ENCODE results near the gene ANKRD60. TPM values are rescaled to one million over a fixed set of nuclear protein-coding genes. Genes with fewer than 3 reads are reported as not detected.

Gene ANKRD60
- polyA plus RNA-seq, 2 of the 4 experiments (the other 2 are of a cell fraction), result not detected

DNA sequence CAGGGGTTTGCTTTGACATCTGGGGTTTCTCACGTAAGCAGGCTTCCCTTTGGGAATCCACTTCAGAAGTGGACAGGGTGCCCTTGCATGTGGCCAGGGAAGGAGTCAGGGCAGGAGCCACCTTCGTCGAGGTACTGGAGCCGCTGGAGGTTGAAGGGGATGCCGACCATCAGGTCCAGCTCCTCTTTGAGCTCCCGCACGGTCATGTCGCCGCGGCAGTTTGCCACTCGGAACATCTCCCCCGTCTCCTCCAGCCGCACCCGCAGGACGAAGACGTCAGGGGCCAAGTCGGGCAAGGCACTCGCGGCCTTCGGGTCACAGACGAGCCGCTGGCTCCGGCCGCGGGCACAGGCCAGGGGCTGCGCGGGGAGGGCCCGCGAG is 360 bp downstream of the ANKRD60 start (continued):
- TF ChIP-seq SMC3 (IDR thresholded peaks at IDR 0.05) (no peak), SREBF2 (IDR thresholded peaks at IDR 0.05) (no peak)

DNA sequence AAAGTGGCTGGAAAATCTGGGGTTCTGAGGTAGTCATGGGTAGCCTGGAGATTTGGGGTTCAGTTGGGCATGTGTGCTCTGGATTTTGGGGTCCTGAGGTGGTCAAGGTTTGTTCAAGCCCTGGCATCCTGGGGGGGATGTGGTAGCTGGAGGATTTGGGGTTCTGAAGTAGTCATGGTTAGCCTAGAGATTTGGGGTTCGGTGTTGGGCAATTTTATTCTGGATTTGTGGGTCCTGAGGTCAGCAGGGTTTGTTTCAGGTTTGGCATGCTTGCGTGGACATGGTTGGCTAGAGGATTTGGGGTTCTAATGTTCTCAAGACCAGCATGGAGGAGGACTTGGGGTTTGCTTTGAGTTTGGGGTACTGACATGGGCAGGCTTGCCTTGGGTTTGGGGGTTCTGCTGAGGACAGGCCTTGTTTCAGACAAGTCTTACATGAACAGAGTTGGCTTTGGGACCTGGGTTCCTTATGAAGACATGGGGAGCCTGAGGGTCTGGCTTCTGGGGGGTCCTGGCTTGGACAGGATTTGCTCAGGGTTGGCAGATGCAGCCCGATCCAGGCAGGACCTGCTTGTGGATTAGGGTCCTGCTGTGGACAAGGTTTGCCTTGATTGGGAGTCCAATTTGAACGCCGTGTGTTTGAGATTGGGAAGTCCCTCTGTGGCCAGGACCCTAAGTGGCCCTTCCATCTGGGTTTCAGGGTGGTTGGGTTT is 906 bp downstream of the ANKRD60 start:
- H3K27ac ChIP-seq, result no peak overlapping the region
- 84% methylated on average over 5 of the region's 5 CpGs for WGBS (ENCODE audit: missing lambda C conversion rate)
- H3K4me2 ChIP-seq, result no peak overlapping the region
- ChIA-PET POLR2A (no interaction called here), CTCF (interaction anchor here (1.2 to 4.0 kb wide), 2 partner anchors 8 to 18 kb away, joined by 5 to 29 read pairs; no protein-coding TSS in a partner anchor)
- H3K4me3 ChIP-seq, result no peak overlapping the region
- DNase-seq (ENCODE audit: low read depth in 1 of 2, low spot score in 1 of 2), result no peak
- H3K9me3 ChIP-seq, result no peaks in the 10 kb centered on the region
- no peaks in the 10 kb centered on the region for H3K4me1 ChIP-seq
- FAIRE-seq, result no peak
- TF ChIP-seq JUNB (IDR thresholded peaks at IDR 0.05) (no peak), CEBPB (IDR thresholded peaks at IDR 0.05) (no peak), MYC (IDR thresholded peaks at IDR 0.05; ENCODE audit: borderline replicate concordance, low read length) (no peak), CBX8 (IDR thresholded peaks at IDR 0.05) (no peak), RNF2 (IDR thresholded peaks at IDR 0.05; ENCODE audit: borderline replicate concordance, low read depth) (no peak), HOXB5 (CRISPR knock-in tag; IDR thresholded peaks at IDR 0.05) (no peak), FOXS1 (CRISPR knock-in tag; IDR thresholded peaks at IDR 0.05) (no peak), NFE2L2 (conservative IDR thresholded peaks at IDR 0.05; ENCODE audit: low read length) (no peak), HEYL (CRISPR knock-in tag; IDR thresholded peaks at IDR 0.05) (no peak), EHF (CRISPR knock-in tag; IDR thresholded peaks at IDR 0.05) (no peak), HMGXB4 (CRISPR knock-in tag; IDR thresholded peaks at IDR 0.05; ENCODE audit: borderline replicate concordance) (no peak), CTCF (IDR thresholded peaks at IDR 0.05) (no peak), ZNF302 (CRISPR knock-in tag; IDR thresholded peaks at IDR 0.05) (no peak), GATA3 (IDR thresholded peaks at IDR 0.05; ENCODE audit: borderline replicate concordance) (no peak), JUN (IDR thresholded peaks at IDR 0.05) (no peak), CHD4 (IDR thresholded peaks at IDR 0.05; ENCODE audit: borderline replicate concordance) (no peak)
- TF ChIP-seq, protein P1, sequence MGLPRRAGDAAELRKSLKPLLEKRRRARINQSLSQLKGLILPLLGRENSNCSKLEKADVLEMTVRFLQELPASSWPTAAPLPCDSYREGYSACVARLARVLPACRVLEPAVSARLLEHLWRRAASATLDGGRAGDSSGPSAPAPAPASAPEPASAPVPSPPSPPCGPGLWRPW (IDR thresholded peaks at IDR 0.05), result no peak
- TF ChIP-seq, protein P2, sequence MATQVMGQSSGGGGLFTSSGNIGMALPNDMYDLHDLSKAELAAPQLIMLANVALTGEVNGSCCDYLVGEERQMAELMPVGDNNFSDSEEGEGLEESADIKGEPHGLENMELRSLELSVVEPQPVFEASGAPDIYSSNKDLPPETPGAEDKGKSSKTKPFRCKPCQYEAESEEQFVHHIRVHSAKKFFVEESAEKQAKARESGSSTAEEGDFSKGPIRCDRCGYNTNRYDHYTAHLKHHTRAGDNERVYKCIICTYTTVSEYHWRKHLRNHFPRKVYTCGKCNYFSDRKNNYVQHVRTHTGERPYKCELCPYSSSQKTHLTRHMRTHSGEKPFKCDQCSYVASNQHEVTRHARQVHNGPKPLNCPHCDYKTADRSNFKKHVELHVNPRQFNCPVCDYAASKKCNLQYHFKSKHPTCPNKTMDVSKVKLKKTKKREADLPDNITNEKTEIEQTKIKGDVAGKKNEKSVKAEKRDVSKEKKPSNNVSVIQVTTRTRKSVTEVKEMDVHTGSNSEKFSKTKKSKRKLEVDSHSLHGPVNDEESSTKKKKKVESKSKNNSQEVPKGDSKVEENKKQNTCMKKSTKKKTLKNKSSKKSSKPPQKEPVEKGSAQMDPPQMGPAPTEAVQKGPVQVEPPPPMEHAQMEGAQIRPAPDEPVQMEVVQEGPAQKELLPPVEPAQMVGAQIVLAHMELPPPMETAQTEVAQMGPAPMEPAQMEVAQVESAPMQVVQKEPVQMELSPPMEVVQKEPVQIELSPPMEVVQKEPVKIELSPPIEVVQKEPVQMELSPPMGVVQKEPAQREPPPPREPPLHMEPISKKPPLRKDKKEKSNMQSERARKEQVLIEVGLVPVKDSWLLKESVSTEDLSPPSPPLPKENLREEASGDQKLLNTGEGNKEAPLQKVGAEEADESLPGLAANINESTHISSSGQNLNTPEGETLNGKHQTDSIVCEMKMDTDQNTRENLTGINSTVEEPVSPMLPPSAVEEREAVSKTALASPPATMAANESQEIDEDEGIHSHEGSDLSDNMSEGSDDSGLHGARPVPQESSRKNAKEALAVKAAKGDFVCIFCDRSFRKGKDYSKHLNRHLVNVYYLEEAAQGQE (IDR thresholded peaks at IDR 0.05), result no peak
- TF ChIP-seq, protein P3, sequence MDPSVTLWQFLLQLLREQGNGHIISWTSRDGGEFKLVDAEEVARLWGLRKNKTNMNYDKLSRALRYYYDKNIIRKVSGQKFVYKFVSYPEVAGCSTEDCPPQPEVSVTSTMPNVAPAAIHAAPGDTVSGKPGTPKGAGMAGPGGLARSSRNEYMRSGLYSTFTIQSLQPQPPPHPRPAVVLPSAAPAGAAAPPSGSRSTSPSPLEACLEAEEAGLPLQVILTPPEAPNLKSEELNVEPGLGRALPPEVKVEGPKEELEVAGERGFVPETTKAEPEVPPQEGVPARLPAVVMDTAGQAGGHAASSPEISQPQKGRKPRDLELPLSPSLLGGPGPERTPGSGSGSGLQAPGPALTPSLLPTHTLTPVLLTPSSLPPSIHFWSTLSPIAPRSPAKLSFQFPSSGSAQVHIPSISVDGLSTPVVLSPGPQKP (IDR thresholded peaks at IDR 0.05; ENCODE audit: low read depth, low read length), result no peak
- ATAC-seq, result no peak

Data from A549 (cell line).